Endothelial cell of umbilical vein (primary cell): ENCODE results near the gene SLC1A4. TPM values are rescaled to one million over a fixed set of nuclear protein-coding genes. Genes with fewer than 3 reads are reported as not detected.

Experiments used
- BruUV-seq: library from RNA; stranded (reverse); fragments of 400-500 nt; replicated peaks from 2 replicates; lab custom pipeline; 2021; lab: Mats Ljungman, UMichigan
- CTCF ChIA-PET: fragments of 300-600, 350-600 bp; sonication (Branson Sonifier 250); formaldehyde crosslinking; loops from one replicate; lab custom pipeline; 2021; ENCODE audit warnings: antibody characterized with exemption, inconsistent platforms; lab: Charles Lee
- POLR2A ChIA-PET: fragments of 300-600, 350-600 bp; sonication (Branson Sonifier 250); formaldehyde crosslinking; loops from one replicate; lab custom pipeline; 2021; ENCODE audit warnings: antibody characterized with exemption, inconsistent platforms; lab: Charles Lee
- DNase-seq: peaks from one replicate; pipeline ENCODE4 v3.0.0-alpha.2; 2011; ENCODE audit warnings: low read depth, low spot score
- FAIRE-seq: peaks from 2 replicates; lab custom pipeline; 2011; peaks lifted over from hg19 to GRCh38; lab: Jason Lieb, UNC
- H2AFZ ChIP-seq: 2 replicates; pipeline ENCODE4 v1.6.0; 2012; ENCODE audit warnings: low read depth, low read length, control low read depth, inconsistent platforms
- H3K27ac ChIP-seq: 2 replicates; pipeline ENCODE4 v1.5.1; 2011; ENCODE audit warnings: low read depth, mild to moderate bottlenecking, control low read depth, low read length, moderate library complexity; ENCODE audit not compliant: insufficient read depth
- H3K27me3 ChIP-seq, 2 experiments: 2 replicates each; pipeline versions ENCODE4 v1.6.0 to v1.6.1; 2011; ENCODE audit warnings: low read length in 2 of 2, mixed read lengths in 1 of 2; ENCODE audit not compliant: control insufficient read depth in 2 of 2, insufficient read depth in 2 of 2
- H3K36me3 ChIP-seq, 2 experiments: 2 replicates in 1 of 2; 3 replicates in 1 of 2; pipeline ENCODE4 v1.5.1; 2011; ENCODE audit warnings: low read length in 2 of 2, mild to moderate bottlenecking in 1 of 2, moderate library complexity in 1 of 2; ENCODE audit not compliant: control insufficient read depth in 2 of 2, insufficient read depth in 2 of 2; ENCODE audit errors: extremely low read depth in 1 of 2
- H3K4me1 ChIP-seq: 3 replicates; pipeline ENCODE4 v1.5.1; 2011; ENCODE audit warnings: mild to moderate bottlenecking, low read length; ENCODE audit not compliant: control insufficient read depth, insufficient read depth; ENCODE audit errors: extremely low read depth
- H3K4me2 ChIP-seq: 2 replicates; pipeline ENCODE4 v1.6.1; 2011; ENCODE audit warnings: low read length, control low read depth, mixed read lengths; ENCODE audit not compliant: insufficient read depth
- H3K4me3 ChIP-seq, 3 experiments: fragments of 200-600 bp in 1 of 3; sonication (generic), shearing (Covaris generic) in 1 of 3; replicated peaks in 1 of 3; 2 replicates each; pipeline ENCODE4 v1.5.1; 2011 to 2016; ENCODE audit warnings: control low read depth in 3 of 3, low read length in 3 of 3, mild to moderate bottlenecking in 2 of 3, inconsistent platforms in 1 of 3, low read depth in 1 of 3, moderate library complexity in 1 of 3; ENCODE audit not compliant: insufficient read depth in 1 of 3
- H3K79me2 ChIP-seq: 2 replicates; pipeline ENCODE4 v1.6.0; 2012; ENCODE audit warnings: low read length, inconsistent platforms; ENCODE audit not compliant: control insufficient read depth, insufficient read depth
- H3K9ac ChIP-seq: replicated peaks from 2 replicates; pipeline ENCODE3; 2011; ENCODE audit warnings: low read length, control low read depth; ENCODE audit not compliant: insufficient read depth; ENCODE audit errors: extremely low read depth
- H3K9me1 ChIP-seq: replicated peaks from 3 replicates; pipeline ENCODE4 v1.6.0; 2011; ENCODE audit warnings: mild to moderate bottlenecking, low read length; ENCODE audit not compliant: control insufficient read depth, insufficient read depth; ENCODE audit errors: extremely low read depth
- H3K9me3 ChIP-seq: replicated peaks from 2 replicates; pipeline ENCODE4 v1.5.1; 2012; ENCODE audit warnings: low read length, inconsistent platforms; ENCODE audit not compliant: control insufficient read depth, insufficient read depth
- H4K20me1 ChIP-seq: replicated peaks from 2 replicates; pipeline ENCODE3; 2011; ENCODE audit warnings: mild to moderate bottlenecking, low read length; ENCODE audit not compliant: control insufficient read depth, insufficient read depth; ENCODE audit errors: extremely low read depth
- CTCF ChIP-seq, 2 donors: IDR thresholded peaks; 1 replicate in 1 of 2; 2 replicates in 1 of 2; pipeline ENCODE4 v1.5.1; 2011; ENCODE audit warnings: low read length in 2 of 2, mild to moderate bottlenecking in 2 of 2, moderate library complexity in 2 of 2, control low read depth in 1 of 2, inconsistent platforms in 1 of 2, low read depth in 1 of 2; ENCODE audit not compliant: insufficient read depth in 1 of 2; ENCODE audit errors: extremely low read depth in 1 of 2
- JUN ChIP-seq: IDR thresholded peaks from 2 replicates; pipeline ENCODE4 v1.6.1; 2011; ENCODE audit warnings: borderline replicate concordance, low read depth; ENCODE audit not compliant: insufficient read length, insufficient read depth
- POLR2A ChIP-seq: IDR thresholded peaks from 2 replicates; pipeline ENCODE4 v1.6.1; 2012; ENCODE audit warnings: low read depth, mild to moderate bottlenecking, control low read depth, low read length
- POLR2AphosphoS5 ChIP-seq: IDR thresholded peaks from 2 replicates; pipeline ENCODE4 v1.6.1; 2012; ENCODE audit warnings: low read depth, mild to moderate bottlenecking, control low read depth, low read length, moderate library complexity; ENCODE audit not compliant: insufficient read depth
- dilution Hi-C: fragments of 300-500 bp; cut with MboI; formaldehyde crosslinking; loops from one replicate; pipeline ENCODE4 v1.15.0; 2019; ENCODE audit warnings: low sequenced_read_pairs; ENCODE audit not compliant: extremely low pct_ligation_motif_present
- intact Hi-C: fragments of 100-400 bp; cut with micrococcal nuclease; formaldehyde crosslinking; loops from one replicate; pipeline ENCODE4 v1.10.0; 2022
- polyA plus RNA-seq, 4 experiments: library from polyadenylated mRNA; depleted of rRNA in 3 of 4; stranded (reverse) in 3 of 4; unstranded in 1 of 4; fragments of >200 nt; gene quantifications; 2 replicates each; pipeline versions ENCODE4 v1.2.1 to v1.2.3, GENCODE V29; 2011 to 2012; ENCODE audit warnings: missing spikeins in 1 of 4
- total RNA-seq: library from RNA; stranded (reverse); gene quantifications from 2 replicates; pipeline ENCODE4 v1.2.3, GENCODE V29; 2021

Gene SLC1A4
- total and polyA plus RNA-seq, 2 donors (not counting 3 experiments of a cell fraction or from before 2014, with no cell fraction given), result 9.9 to 13.9 TPM

- no peak overlapping the region for H3K27ac ChIP-seq
- H3K9ac ChIP-seq, result no peak overlapping the region
- no peaks in the 10 kb centered on the region for H3K9me1 ChIP-seq
- CTCF ChIA-PET, result interaction anchor here (1.9 to 3.0 kb wide), 3 partner anchors 62 to 207 kb away, joined by 9 to 16 read pairs (median 16); no protein-coding TSS in a partner anchor
- peaks cover 0 to 2% of the 10 kb centered on the region in 2 experiments for H3K27me3 ChIP-seq
- no peak overlapping the region for H3K4me3 ChIP-seq
- no peak for FAIRE-seq
- H2AFZ ChIP-seq, result no peak overlapping the region
- no peaks in the 10 kb centered on the region for H4K20me1 ChIP-seq
- H3K4me2 ChIP-seq, result no peak overlapping the region
- H3K79me2 ChIP-seq, result no peaks in the 10 kb centered on the region
- no peaks in the 10 kb centered on the region for H3K9me3 ChIP-seq
- BruUV-seq, result no TSS peak
- H3K4me1 ChIP-seq, result peaks cover 6% of the 10 kb centered on the region
- no peak for TF ChIP-seq CTCF (IDR thresholded peaks at IDR 0.05; ENCODE audit: extremely low read depth in 1 of 2, insufficient read depth in 1 of 2, low read depth in 1 of 2, low read length in 2 of 2)
- DNase-seq, result no peak
- POLR2A ChIA-PET, result no interaction called here
- intact Hi-C loops (no loop called here), dilution Hi-C loops (no loop called here)
- no peaks in the 10 kb centered on the region for H3K36me3 ChIP-seq
These were observed 9.0 kb upstream of the SLC1A4 start for GRCh38 chr2:64980183-64980582.

GRCh38 chr2:64982311-64982857 lies 6.8 kb upstream of the SLC1A4 start:
- H3K4me2 ChIP-seq, result no peak overlapping the region
- DNase-seq (no peak), FAIRE-seq (no peak)
- H3K9me3 ChIP-seq, result no peaks in the 10 kb centered on the region
- POLR2A ChIA-PET, result no interaction called here
- no peaks in the 10 kb centered on the region for H3K4me1 ChIP-seq
- no peak overlapping the region for H3K4me3 ChIP-seq
- H3K9ac ChIP-seq, result no peak overlapping the region
- H3K79me2 ChIP-seq, result no peaks in the 10 kb centered on the region
- dilution Hi-C loops, result no loop called here
- no peaks in the 10 kb centered on the region for H4K20me1 ChIP-seq
- BruUV-seq, result no TSS peak
- H3K27me3 ChIP-seq, result peaks cover 2 to 4% of the 10 kb centered on the region in 2 experiments
- H3K9me1 ChIP-seq, result no peaks in the 10 kb centered on the region
- CTCF ChIA-PET, result interaction anchor here (1.0 to 1.2 kb wide), 2 partner anchors 65 kb away, joined by 3 to 4 read pairs; no protein-coding TSS in a partner anchor
- no peaks in the 10 kb centered on the region for H3K36me3 ChIP-seq
- no peak for TF ChIP-seq POLR2AphosphoS5
- TF ChIP-seq POLR2A, result no peak
- no peak for TF ChIP-seq JUN
- H3K27ac ChIP-seq, result no peak overlapping the region
- intact Hi-C loops, result no loop called here
- no peak overlapping the region for H2AFZ ChIP-seq
